WTC11 (cell line): ENCODE measurements around the gene NDRG4. TPM values are rescaled to one million over a fixed set of nuclear protein-coding genes. Genes with fewer than 3 reads are reported as not detected.

Experiments
- ATAC-seq: fragments of 200-7000 bp; cut with Tn5 transposase; 2 replicates; pipeline ENCODE4 v1.10.0; 2021; ENCODE audit warnings: mild to moderate bottlenecking, moderate library complexity
- CTCF ChIA-PET: fragments of 300-600 bp; sonication (Branson Sonifier 250); formaldehyde crosslinking; loops from one replicate; lab custom pipeline; 2021; ENCODE audit warnings: antibody characterized with exemption; lab: Charles Lee
- POLR2A ChIA-PET: fragments of 350-600 bp; sonication (Branson Sonifier 250); formaldehyde crosslinking; loops from one replicate; lab custom pipeline; 2021; ENCODE audit warnings: antibody characterized with exemption; lab: Charles Lee
- DNase-seq: peaks from one replicate; pipeline ENCODE4 v3.0.0; 2021; ENCODE audit warnings: low spot score
- H3K27ac Mint-ChIP-seq: 2 replicates; pipeline ENCODE4 v1.8.0; 2021; ENCODE audit warnings: mixed read lengths
- H3K27me3 Mint-ChIP-seq: 2 replicates; pipeline ENCODE4 v1.8.0; 2021; ENCODE audit warnings: low read depth, mild to moderate bottlenecking, moderate library complexity, mixed read lengths
- H3K36me3 Mint-ChIP-seq: 2 replicates; pipeline ENCODE4 v1.8.0; 2021; ENCODE audit warnings: mixed read lengths
- H3K4me1 Mint-ChIP-seq: 2 replicates; pipeline ENCODE4 v1.8.0; 2022; ENCODE audit warnings: mixed read lengths
- H3K4me3 Mint-ChIP-seq: 2 replicates; pipeline ENCODE4 v1.8.0; 2021; ENCODE audit warnings: mild to moderate bottlenecking, moderate library complexity, mixed read lengths
- H3K9me3 Mint-ChIP-seq: 2 replicates; pipeline ENCODE4 v1.8.0; 2021; ENCODE audit warnings: mixed read lengths
- E2F5 ChIP-seq: sonication (generic); formaldehyde crosslinking; IDR thresholded peaks from 2 replicates; pipeline ENCODE4 v1.8.1; 2022; ENCODE audit warnings: mild to moderate bottlenecking, moderate library complexity, missing genetic modification reagents
- GTF2I ChIP-seq: fragments of 250-450 bp; sonication (Bioruptor Pico); conservative IDR thresholded peaks from 2 replicates; pipeline ENCODE4 v1.4.0; 2021; ENCODE audit warnings: mild to moderate bottlenecking
- HMGA2 ChIP-seq: fragments of 250-450 bp; sonication (Bioruptor Pico); IDR thresholded peaks from 2 replicates; pipeline ENCODE4 v1.4.0; 2021; ENCODE audit warnings: mild to moderate bottlenecking, moderate library complexity
- HMGXB4 ChIP-seq: sonication (generic); formaldehyde crosslinking; IDR thresholded peaks from 2 replicates; pipeline ENCODE4 v1.8.1; 2023; ENCODE audit warnings: mild to moderate bottlenecking, moderate library complexity, missing genetic modification reagents
- NR1H2 ChIP-seq: sonication (generic); formaldehyde crosslinking; IDR thresholded peaks from 2 replicates; pipeline ENCODE4 v1.9.0; 2021; ENCODE audit warnings: mild to moderate bottlenecking, moderate library complexity, missing genetic modification reagents
- PRDM15 ChIP-seq: sonication (generic); formaldehyde crosslinking; IDR thresholded peaks from 2 replicates; pipeline ENCODE4 v1.8.0; 2022; ENCODE audit warnings: missing genetic modification reagents
- USF1 ChIP-seq: sonication (generic); formaldehyde crosslinking; IDR thresholded peaks from 2 replicates; pipeline ENCODE4 v1.8.0; 2022; ENCODE audit warnings: mild to moderate bottlenecking, missing genetic modification reagents
- USF2 ChIP-seq: sonication (generic); formaldehyde crosslinking; IDR thresholded peaks from 2 replicates; pipeline ENCODE4 v1.8.1; 2023; ENCODE audit warnings: mild to moderate bottlenecking, missing genetic modification reagents, moderate library complexity
- ZBTB43 ChIP-seq: sonication (generic); formaldehyde crosslinking; IDR thresholded peaks from 2 replicates; pipeline ENCODE4 v1.8.1; 2023; ENCODE audit warnings: mild to moderate bottlenecking, missing genetic modification reagents
- ZNF423 ChIP-seq: fragments of 250-450 bp; sonication (Bioruptor Pico); IDR thresholded peaks from 2 replicates; pipeline ENCODE4 v2.1.2; 2022; ENCODE audit warnings: mild to moderate bottlenecking, moderate library complexity
- ZNF425 ChIP-seq: fragments of 250-450 bp; sonication (Bioruptor Pico); conservative IDR thresholded peaks from 2 replicates; pipeline ENCODE4 v1.9.0; 2021; ENCODE audit warnings: mild to moderate bottlenecking
- total RNA-seq: library from RNA; stranded (reverse); gene quantifications from 3 replicates; pipeline ENCODE4 v1.2.3, GENCODE V29; 2021

Gene NDRG4
- total RNA-seq, 1 experiment from 2014 or later: 20.5 TPM

- H3K4me3 Mint-ChIP-seq: peak overlapping the region; percentile 59
Measured at GRCh38 chr16:58462997-58463941, 36.7 kb upstream of the NDRG4 start.

GRCh38 chr16:58464047-58464915 lies 35.7 kb upstream of the NDRG4 start:
- H3K9me3 Mint-ChIP-seq: no peaks in the 10 kb centered on the region
- ChIA-PET CTCF (interaction anchor here (0.6 to 1.9 kb wide), 8 partner anchors 11 to 292 kb away, joined by 3 to 13 read pairs (median 4); no protein-coding TSS in a partner anchor), POLR2A (no interaction called here)
- peak; percentile 32 for ATAC-seq
- peaks cover 11% of the 10 kb centered on the region for H3K4me1 Mint-ChIP-seq
- DNase-seq: peak; percentile 42
- H3K4me3 Mint-ChIP-seq: peak overlapping the region; percentile 86
- peaks cover 91% of the 10 kb centered on the region for H3K27me3 Mint-ChIP-seq
- H3K27ac Mint-ChIP-seq: no peak overlapping the region
- TF ChIP-seq ZNF423 (CRISPR knock-in tag) (0 out of 2 replicates have a peak, but pooled peaks have one; percentile 23), HMGA2 (CRISPR knock-in tag) (no peak), PRDM15 (CRISPR knock-in tag) (0 out of 2 replicates have a peak, but pooled peaks have one; percentile 19), USF1 (CRISPR knock-in tag) (no peak), USF2 (CRISPR knock-in tag) (0 out of 2 replicates have a peak, but pooled peaks have one; percentile 8), ZNF425 (no peak), HMGXB4 (CRISPR knock-in tag) (peak; percentile 79; the same call in 1 of the 2 replicates)
- H3K36me3 Mint-ChIP-seq: no peaks in the 10 kb centered on the region

More at GRCh38 chr16:58462997-58463941, 36.7 kb upstream of the NDRG4 start:
- ATAC-seq: peak; percentile 18
- peak; percentile 36 for DNase-seq
- TF ChIP-seq E2F5 (CRISPR knock-in tag) (no peak), GTF2I (CRISPR knock-in tag) (no peak), ZNF423 (CRISPR knock-in tag) (peak; percentile 52), ZBTB43 (0 out of 2 replicates have a peak, but pooled peaks have one; percentile 24), NR1H2 (CRISPR knock-in tag) (0 out of 2 replicates have a peak, but pooled peaks have one; percentile 25)
- H3K9me3 Mint-ChIP-seq: no peaks in the 10 kb centered on the region
- no peaks in the 10 kb centered on the region for H3K36me3 Mint-ChIP-seq
- H3K4me1 Mint-ChIP-seq: peaks cover 11% of the 10 kb centered on the region
- peaks cover 88% of the 10 kb centered on the region for H3K27me3 Mint-ChIP-seq
- POLR2A ChIA-PET: no interaction called here
- CTCF ChIA-PET: interaction anchor here (0.6 to 1.6 kb wide), 8 partner anchors 12 to 128 kb away, joined by 3 to 13 read pairs (median 4); no protein-coding TSS in a partner anchor
- H3K27ac Mint-ChIP-seq: no peak overlapping the region
